GM10266 (cell line): Measurements from ENCODE around the gene FADS3.

Experiments used
- DNase-seq: peaks from one replicate; pipeline ENCODE4 v3.0.0; 2012; ENCODE audit errors: extremely low spot score
- CTCF ChIP-seq: IDR thresholded peaks from 2 replicates; pipeline ENCODE4 v1.5.1; 2012; ENCODE audit warnings: mild to moderate bottlenecking, low read depth; ENCODE audit not compliant: control insufficient read depth, insufficient read depth; ENCODE audit errors: missing control alignments

FADS3 gene

GRCh38 chr11:61888590-61888989 lies 2.8 kb downstream of the FADS3 start:
- TF ChIP-seq CTCF, result no peak
- DNase-seq, result no peak

GRCh38 chr11:61887839-61888494 lies 3.4 kb downstream of the FADS3 start:
- DNase-seq, result no peak

GRCh38 chr11:61886643-61887042 lies 4.7 kb downstream of the FADS3 start:
- DNase-seq, result no peak
- no peak for TF ChIP-seq CTCF

More at GRCh38 chr11:61887839-61888494, 3.4 kb downstream of the FADS3 start:
- TF ChIP-seq CTCF, result no peak

- DNase-seq, result no peak
Measured at GRCh38 chr11:61885784-61886580, 5.4 kb downstream of the FADS3 start.

GRCh38 chr11:61885166-61885778 lies 6.1 kb downstream of the FADS3 start:
- DNase-seq, result no peak
- no peak for TF ChIP-seq CTCF

More at GRCh38 chr11:61885784-61886580, 5.4 kb downstream of the FADS3 start:
- TF ChIP-seq CTCF, result no peak

- DNase-seq, result no peak
- no peak for TF ChIP-seq CTCF
Measured at GRCh38 chr11:61883947-61884346, 7.4 kb downstream of the FADS3 start.
